Neuronal stem cell (in vitro differentiated cells): Measurements from ENCODE around the gene HSF4.

Source experiments
- DNase-seq: peaks from one replicate; pipeline ENCODE4 v3.0.0-alpha.2; 2013; ENCODE audit warnings: low spot score
- H2AFZ ChIP-seq: one replicate; pipeline ENCODE4 v1.6.1; 2013; ENCODE audit warnings: mild to moderate bottlenecking, low read length, inconsistent platforms
- H2AK5ac ChIP-seq: 2 replicates; pipeline ENCODE4 v1.6.1; 2013; ENCODE audit warnings: low read depth, mild to moderate bottlenecking, inconsistent platforms, low read length, moderate library complexity, mixed read lengths
- H2BK120ac ChIP-seq: 2 replicates; pipeline ENCODE4 v1.6.1; 2013; ENCODE audit warnings: low read depth, mild to moderate bottlenecking, inconsistent platforms, low read length, moderate library complexity, mixed read lengths
- H2BK12ac ChIP-seq: one replicate; pipeline ENCODE4 v1.6.1; 2013; ENCODE audit warnings: low read length, inconsistent platforms
- H2BK15ac ChIP-seq: 2 replicates; pipeline ENCODE4 v1.6.1; 2013; ENCODE audit warnings: mild to moderate bottlenecking, low read length, inconsistent platforms, mixed read lengths
- H2BK5ac ChIP-seq: one replicate; pipeline ENCODE4 v1.6.1; 2013; ENCODE audit warnings: inconsistent platforms, mild to moderate bottlenecking, low read length, moderate library complexity
- H3K14ac ChIP-seq: one replicate; pipeline ENCODE4 v1.6.1; 2013; ENCODE audit warnings: low read length, inconsistent platforms
- H3K18ac ChIP-seq: 2 replicates; pipeline ENCODE4 v1.6.1; 2013; ENCODE audit warnings: low read length, inconsistent platforms
- H3K23ac ChIP-seq: 2 replicates; pipeline ENCODE4 v1.6.1; 2013; ENCODE audit warnings: low read depth, mild to moderate bottlenecking, mixed read lengths, low read length, inconsistent platforms; ENCODE audit not compliant: poor library complexity
- H3K27ac ChIP-seq: replicated peaks from 3 replicates; pipeline ENCODE4 v1.5.1; 2013; ENCODE audit warnings: low read length, inconsistent platforms
- H3K27me3 ChIP-seq, 3 experiments: 2 replicates each; pipeline ENCODE4 v1.6.1; 2013; ENCODE audit warnings: low read length in 3 of 3, mild to moderate bottlenecking in 2 of 3, inconsistent platforms in 1 of 3, low read depth in 1 of 3, mixed read lengths in 1 of 3, moderate library complexity in 1 of 3; ENCODE audit not compliant: control insufficient read depth in 3 of 3, insufficient read depth in 3 of 3
- H3K36me3 ChIP-seq, 2 donors: replicated peaks in 1 of 2; 2 replicates each; pipeline ENCODE4 v1.6.1; 2013; ENCODE audit warnings: low read length in 2 of 2; ENCODE audit not compliant: control insufficient read depth in 2 of 2, insufficient read depth in 2 of 2
- H3K4ac ChIP-seq: 2 replicates; pipeline ENCODE4 v1.6.1; 2013; ENCODE audit warnings: inconsistent platforms, mild to moderate bottlenecking, low read length, moderate library complexity
- H3K4me1 ChIP-seq, 2 donors: 1 replicate in 1 of 2; 2 replicates in 1 of 2; pipeline ENCODE4 v1.6.1; 2013; ENCODE audit warnings: low read length in 2 of 2, low read depth in 1 of 2; ENCODE audit not compliant: control insufficient read depth in 2 of 2, insufficient read depth in 1 of 2
- H3K4me2 ChIP-seq: one replicate; pipeline ENCODE4 v1.6.1; 2013; ENCODE audit warnings: mild to moderate bottlenecking, low read length, inconsistent platforms; ENCODE audit not compliant: insufficient read depth, poor library complexity, severe bottlenecking
- H3K4me3 ChIP-seq, 2 donors: 2 replicates each; pipeline ENCODE4 v1.5.1; 2013; ENCODE audit warnings: low read length in 2 of 2, mild to moderate bottlenecking in 2 of 2, inconsistent platforms in 1 of 2, moderate library complexity in 1 of 2
- H3K79me1 ChIP-seq: one replicate; pipeline ENCODE4 v1.6.1; 2013; ENCODE audit warnings: low read depth, mild to moderate bottlenecking, inconsistent platforms, low read length, moderate library complexity
- H3K9ac ChIP-seq: one replicate; pipeline ENCODE4 v1.6.1; 2013; ENCODE audit warnings: mild to moderate bottlenecking, low read depth, low read length, inconsistent platforms; ENCODE audit not compliant: poor library complexity
- H3K9me3 ChIP-seq, 2 donors: replicated peaks in 1 of 2; 2 replicates each; pipeline versions ENCODE3 to v1.6.1; 2013; ENCODE audit warnings: low read length in 2 of 2, mild to moderate bottlenecking in 2 of 2, inconsistent platforms in 1 of 2, low read depth in 1 of 2, mixed read lengths in 1 of 2, moderate library complexity in 1 of 2; ENCODE audit not compliant: control insufficient read depth in 2 of 2, insufficient read depth in 1 of 2
- H4K8ac ChIP-seq: one replicate; pipeline ENCODE4 v1.6.1; 2013; ENCODE audit warnings: low read depth, mild to moderate bottlenecking, inconsistent platforms, low read length, moderate library complexity
- H4K91ac ChIP-seq: one replicate; pipeline ENCODE4 v1.6.1; 2013; ENCODE audit warnings: low read length, low read depth, mild to moderate bottlenecking, inconsistent platforms; ENCODE audit not compliant: poor library complexity
- WGBS, 2 donors: extraction: QIAGEN DNeasy Blood & Tissue Kit; methylation state at CpG; one replicate each; pipeline ENCODE4 v1.1.7; 2013; ENCODE audit warnings: missing lambda C conversion rate in 2 of 2, mixed read lengths in 1 of 2; ENCODE audit not compliant: insufficient read length in 2 of 2, insufficient replicate concordance in 1 of 2; ENCODE audit errors: extremely low coverage in 2 of 2; 5-methylcytosine and 5-hydroxymethylcytosine counted together

The HSF4 gene

DNA sequence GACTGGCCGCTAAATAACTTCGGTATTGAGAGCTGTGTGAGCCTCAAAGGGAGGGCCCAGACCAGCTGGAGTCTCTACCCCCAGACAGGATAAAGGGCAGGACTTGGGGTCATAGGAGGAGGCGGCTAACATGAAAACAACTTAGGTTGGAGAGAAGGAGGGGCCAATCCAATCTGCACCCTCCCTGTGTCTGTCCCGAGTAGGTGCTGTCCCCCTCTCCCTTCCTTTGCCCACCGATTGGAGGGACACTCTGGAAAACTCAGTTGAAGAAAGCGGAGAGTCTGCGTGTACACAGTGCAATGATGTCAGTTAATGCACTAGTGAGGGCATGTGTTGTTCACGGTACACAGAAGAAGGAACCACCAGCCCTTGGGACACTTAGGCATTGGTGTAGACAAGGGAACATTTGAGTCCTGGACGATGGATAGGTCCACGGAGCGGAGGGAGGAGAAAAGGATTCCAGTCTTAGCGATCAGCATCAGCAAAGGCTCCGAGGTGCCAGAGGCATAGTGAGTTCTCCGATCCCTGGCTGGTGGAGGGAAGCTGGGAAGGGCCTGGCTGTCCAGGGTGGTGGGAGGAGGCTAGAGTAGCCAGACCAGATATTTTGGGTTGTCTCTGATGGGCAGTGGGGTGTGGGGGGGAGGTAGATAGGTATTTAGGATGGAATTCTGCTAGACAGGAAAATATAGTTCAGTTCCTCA, 6.6 kb downstream of the HSF4 start:
- no peak overlapping the region for H2AK5ac ChIP-seq
- H3K4me2 ChIP-seq: peak overlapping the region; percentile 81
- H3K14ac ChIP-seq: no peak overlapping the region
- no peak overlapping the region for H2BK15ac ChIP-seq
- peaks cover 0 to 2% of the 10 kb centered on the region in 2 donors for H3K36me3 ChIP-seq
- no peak overlapping the region for H4K91ac ChIP-seq
- H2BK120ac ChIP-seq: no peak overlapping the region
- DNase-seq: no peak
- H4K8ac ChIP-seq: no peak overlapping the region
- peak overlapping the region; percentile 20 for H3K18ac ChIP-seq
- H2BK12ac ChIP-seq: no peak overlapping the region
- peaks cover 38 to 93% (median 43%) of the 10 kb centered on the region in 3 experiments for H3K27me3 ChIP-seq
- no peaks in the 10 kb centered on the region for H3K9me3 ChIP-seq
- WGBS, 2 donors: no CpG with 5 or more reads among the region's 14 CpGs
- no peak overlapping the region for H2BK5ac ChIP-seq
- no peak overlapping the region for H3K9ac ChIP-seq
- no peak overlapping the region for H3K27ac ChIP-seq
- no peak overlapping the region for H3K23ac ChIP-seq
- H3K79me1 ChIP-seq: no peaks in the 10 kb centered on the region
- peaks cover 17 to 22% of the 10 kb centered on the region in 2 donors for H3K4me1 ChIP-seq
- peak overlapping the region; percentile 36 to 54 for H3K4me3 ChIP-seq
- H3K4ac ChIP-seq: no peak overlapping the region
- H2AFZ ChIP-seq: peak overlapping the region; percentile 87

- H3K4me2 ChIP-seq: no peak overlapping the region
- H3K79me1 ChIP-seq: no peaks in the 10 kb centered on the region
- H3K14ac ChIP-seq: no peak overlapping the region
- no peak overlapping the region for H2BK15ac ChIP-seq
- H2BK120ac ChIP-seq: no peak overlapping the region
- H4K91ac ChIP-seq: no peak overlapping the region
- H3K27me3 ChIP-seq: peaks cover 20 to 93% (median 21%) of the 10 kb centered on the region in 3 experiments
- DNase-seq: no peak
- H2BK5ac ChIP-seq: no peak overlapping the region
- H4K8ac ChIP-seq: no peak overlapping the region
- H3K27ac ChIP-seq: no peak overlapping the region
- H2AK5ac ChIP-seq: no peak overlapping the region
- H3K36me3 ChIP-seq: peaks cover 2 to 6% of the 10 kb centered on the region in 2 donors
- no peak overlapping the region for H3K18ac ChIP-seq
- peak overlapping the region; percentile 94 for H2AFZ ChIP-seq
- peaks cover 17 to 25% of the 10 kb centered on the region in 2 donors for H3K4me1 ChIP-seq
- WGBS, 2 donors: no CpG with 5 or more reads among the region's 1 CpG
- peak overlapping the region; percentile 23 to 45 for H3K4me3 ChIP-seq
- no peak overlapping the region for H3K4ac ChIP-seq
- no peak overlapping the region for H2BK12ac ChIP-seq
- H3K9ac ChIP-seq: no peak overlapping the region
- H3K23ac ChIP-seq: no peak overlapping the region
- no peaks in the 10 kb centered on the region for H3K9me3 ChIP-seq
Measured at GRCh38 chr16:67173323-67173722, 8.8 kb downstream of the HSF4 start.

GRCh38 chr16:67173808-67174705, 9.5 kb downstream of the HSF4 start:
- peak overlapping the region; percentile 49 for H2AK5ac ChIP-seq
- peak overlapping the region; percentile 8 for H2BK15ac ChIP-seq
- peak overlapping the region; percentile 45 to 70 for H3K4me3 ChIP-seq
- H3K14ac ChIP-seq: peak overlapping the region; percentile 79
- no peak overlapping the region for H2BK12ac ChIP-seq
- no CpG with 5 or more reads among the region's 71 CpGs for WGBS, 2 donors
- no peak overlapping the region for H3K4ac ChIP-seq
- no peak overlapping the region for H4K8ac ChIP-seq
- peak overlapping the region; percentile 76 for H3K9ac ChIP-seq
- no peak overlapping the region for H3K27ac ChIP-seq
- no peak overlapping the region for H4K91ac ChIP-seq
- H3K4me2 ChIP-seq: peak overlapping the region; percentile 88
- peak overlapping the region; percentile 85 for H3K18ac ChIP-seq
- H3K9me3 ChIP-seq: no peaks in the 10 kb centered on the region
- peaks cover 17 to 26% of the 10 kb centered on the region in 2 donors for H3K4me1 ChIP-seq
- no peak for DNase-seq
- H3K27me3 ChIP-seq: peaks cover 13 to 93% (median 15%) of the 10 kb centered on the region in 3 experiments
- H3K23ac ChIP-seq: peak overlapping the region; percentile 76
- no peak overlapping the region for H2BK5ac ChIP-seq
- peak overlapping the region; percentile 94 for H2AFZ ChIP-seq
- peaks cover 2 to 6% of the 10 kb centered on the region in 2 donors for H3K36me3 ChIP-seq
- H3K79me1 ChIP-seq: no peaks in the 10 kb centered on the region
- H2BK120ac ChIP-seq: no peak overlapping the region
